K562 (cell line): ENCODE results near the gene GALNS. TPM values are rescaled to one million over a fixed set of nuclear protein-coding genes. Genes with fewer than 3 reads are reported as not detected.
A peak's percentile ranks its signal among the peaks of the same experiment; 100 is the strongest.

Experiments used
- EWSR1 ChIP-seq: fragments of 450-650 bp; IDR thresholded peaks from 2 replicates; pipeline ENCODE4 v1.6.1; 2018; ENCODE audit warnings: borderline replicate concordance, mild to moderate bottlenecking, low read depth, moderate library complexity; ENCODE audit not compliant: partially characterized antibody
- KHSRP ChIP-seq: fragments of 450-650 bp; IDR thresholded peaks from 2 replicates; pipeline ENCODE4 v1.6.1; 2017
- KLF1 ChIP-seq: fragments of 450-650 bp; IDR thresholded peaks from 2 replicates; pipeline ENCODE4 v1.6.1; 2016; ENCODE audit warnings: missing genetic modification characterization, missing compliant biosample characterization
- MCM3 ChIP-seq: fragments of 450-650 bp; IDR thresholded peaks from 2 replicates; pipeline ENCODE4 v1.6.1; 2016
- SREBF2 ChIP-seq: sonication (generic); formaldehyde crosslinking; IDR thresholded peaks from 2 replicates; pipeline ENCODE4 v1.4.0; 2020; ENCODE audit warnings: mild to moderate bottlenecking, missing genetic modification reagents
- U2AF1 ChIP-seq: fragments of 200-400 bp; formaldehyde crosslinking; optimal IDR thresholded peaks from 2 replicates; pipeline ENCODE3; 2017; ENCODE audit warnings: mild to moderate bottlenecking, low read depth, low read length, moderate library complexity
- ZNF785 ChIP-seq: fragments of 250-450 bp; sonication (Bioruptor Pico); IDR thresholded peaks from 2 replicates; pipeline ENCODE4 v1.4.0; 2020; ENCODE audit warnings: mild to moderate bottlenecking
- polyA plus RNA-seq, 8 experiments: library from polyadenylated mRNA; depleted of rRNA in 4 of 8; stranded (reverse) in 5 of 8; unstranded in 3 of 8; fragments of >200 nt; fragmentation: Nextera tagmentation in 2 of 8; fragmentation: Illumina TruSeq in 1 of 8; extraction: Ambion mirVana in 2 of 8; extraction: Trizol in 1 of 8; gene quantifications; 2 replicates each; pipeline versions ENCODE4 v1.2.1 to v1.2.3, GENCODE V29; 2011 to 2014; ENCODE audit warnings: inconsistent platforms in 1 of 8, missing spikeins in 1 of 8
- total RNA-seq, 7 experiments: library from RNA; depleted of rRNA in 6 of 7; stranded (reverse); fragments of >200 nt in 6 of 7; fragmentation: Illumina TruSeq in 2 of 7; extraction: Trizol in 2 of 7; gene quantifications; 2 replicates each; pipeline versions ENCODE4 v1.2.1 to v1.2.3, GENCODE V29; 2011 to 2021; ENCODE audit warnings: low replicate concordance in 1 of 7
- TF ChIP-seq, protein P1 (sequence below), 3 experiments: fragments of 200-800 bp in 1 of 3; fragments of 250-450 bp in 1 of 3; fragments of 450-650 bp in 1 of 3; sonication (Bioruptor Pico) in 1 of 3; sonication (Bioruptor generic) in 1 of 3; formaldehyde crosslinking in 1 of 3; IDR thresholded peaks; 2 replicates each; pipeline versions ENCODE4 v1.6.1 to v1.8.0; 2016 to 2022; ENCODE audit warnings: mild to moderate bottlenecking in 2 of 3, missing genetic modification characterization in 2 of 3, missing compliant biosample characterization in 1 of 3, moderate library complexity in 1 of 3
- TF ChIP-seq, protein P2 (sequence below): fragments of 250-450 bp; sonication (Bioruptor Pico); IDR thresholded peaks from 2 replicates; pipeline ENCODE4 v1.4.0; 2020
- TF ChIP-seq, protein P3 (sequence below): fragments of 450-650 bp; formaldehyde crosslinking; conservative IDR thresholded peaks from 2 replicates; pipeline ENCODE4 v1.4.0; 2022; ENCODE audit warnings: mild to moderate bottlenecking, missing genetic modification characterization

Gene GALNS
- total and polyA plus RNA-seq, 9 of the 15 experiments (the other 6 are each of a cell fraction or from before 2014, with no cell fraction given) = 0.38 to 13.2 (median 4.3) TPM

DNA sequence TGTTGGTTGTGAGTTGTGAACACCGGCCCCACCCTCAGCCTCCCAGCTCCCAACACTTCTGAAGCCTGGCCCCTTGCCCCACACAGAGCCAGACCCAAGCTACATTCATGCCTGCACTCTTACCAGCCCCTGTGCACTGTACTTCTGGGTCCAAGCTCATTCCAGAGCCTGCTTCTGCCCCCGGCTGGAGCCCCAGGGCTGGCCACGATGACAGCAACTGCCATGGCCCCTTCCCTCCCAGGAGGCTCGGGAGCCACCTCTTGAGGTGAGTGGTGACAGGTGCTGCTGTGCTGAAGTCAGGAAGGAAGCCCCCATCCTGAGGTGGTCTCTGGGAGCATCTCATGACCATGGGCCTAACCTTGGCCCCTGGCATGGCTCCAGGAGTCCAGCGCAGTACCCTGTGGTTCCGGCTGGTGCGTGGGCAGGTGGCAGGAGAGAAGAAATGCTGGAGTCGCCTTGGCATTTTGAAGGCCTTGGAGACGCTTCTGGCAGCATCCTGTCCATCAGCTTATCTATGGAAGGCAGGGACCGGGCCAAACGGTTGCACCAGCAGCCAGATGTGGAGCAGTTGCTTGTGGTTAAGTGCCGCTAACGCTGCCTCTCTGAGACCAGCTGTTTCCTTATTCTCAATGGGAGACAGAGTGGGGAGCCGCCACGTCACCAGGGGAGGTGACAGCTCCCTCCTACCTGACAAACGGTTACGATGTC lies 57.0 kb downstream of the GALNS start (continued):
- TF ChIP-seq, protein P1, sequence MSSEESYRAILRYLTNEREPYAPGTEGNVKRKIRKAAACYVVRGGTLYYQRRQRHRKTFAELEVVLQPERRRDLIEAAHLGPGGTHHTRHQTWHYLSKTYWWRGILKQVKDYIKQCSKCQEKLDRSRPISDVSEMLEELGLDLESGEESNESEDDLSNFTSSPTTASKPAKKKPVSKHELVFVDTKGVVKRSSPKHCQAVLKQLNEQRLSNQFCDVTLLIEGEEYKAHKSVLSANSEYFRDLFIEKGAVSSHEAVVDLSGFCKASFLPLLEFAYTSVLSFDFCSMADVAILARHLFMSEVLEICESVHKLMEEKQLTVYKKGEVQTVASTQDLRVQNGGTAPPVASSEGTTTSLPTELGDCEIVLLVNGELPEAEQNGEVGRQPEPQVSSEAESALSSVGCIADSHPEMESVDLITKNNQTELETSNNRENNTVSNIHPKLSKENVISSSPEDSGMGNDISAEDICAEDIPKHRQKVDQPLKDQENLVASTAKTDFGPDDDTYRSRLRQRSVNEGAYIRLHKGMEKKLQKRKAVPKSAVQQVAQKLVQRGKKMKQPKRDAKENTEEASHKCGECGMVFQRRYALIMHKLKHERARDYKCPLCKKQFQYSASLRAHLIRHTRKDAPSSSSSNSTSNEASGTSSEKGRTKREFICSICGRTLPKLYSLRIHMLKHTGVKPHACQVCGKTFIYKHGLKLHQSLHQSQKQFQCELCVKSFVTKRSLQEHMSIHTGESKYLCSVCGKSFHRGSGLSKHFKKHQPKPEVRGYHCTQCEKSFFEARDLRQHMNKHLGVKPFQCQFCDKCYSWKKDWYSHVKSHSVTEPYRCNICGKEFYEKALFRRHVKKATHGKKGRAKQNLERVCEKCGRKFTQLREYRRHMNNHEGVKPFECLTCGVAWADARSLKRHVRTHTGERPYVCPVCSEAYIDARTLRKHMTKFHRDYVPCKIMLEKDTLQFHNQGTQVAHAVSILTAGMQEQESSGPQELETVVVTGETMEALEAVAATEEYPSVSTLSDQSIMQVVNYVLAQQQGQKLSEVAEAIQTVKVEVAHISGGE (CRISPR knock-in tag; IDR thresholded peaks at IDR 0.05) = peak in 1 of 3 experiments; percentile 85; a peak in 2 of 6 replicates
- TF ChIP-seq, protein P2, sequence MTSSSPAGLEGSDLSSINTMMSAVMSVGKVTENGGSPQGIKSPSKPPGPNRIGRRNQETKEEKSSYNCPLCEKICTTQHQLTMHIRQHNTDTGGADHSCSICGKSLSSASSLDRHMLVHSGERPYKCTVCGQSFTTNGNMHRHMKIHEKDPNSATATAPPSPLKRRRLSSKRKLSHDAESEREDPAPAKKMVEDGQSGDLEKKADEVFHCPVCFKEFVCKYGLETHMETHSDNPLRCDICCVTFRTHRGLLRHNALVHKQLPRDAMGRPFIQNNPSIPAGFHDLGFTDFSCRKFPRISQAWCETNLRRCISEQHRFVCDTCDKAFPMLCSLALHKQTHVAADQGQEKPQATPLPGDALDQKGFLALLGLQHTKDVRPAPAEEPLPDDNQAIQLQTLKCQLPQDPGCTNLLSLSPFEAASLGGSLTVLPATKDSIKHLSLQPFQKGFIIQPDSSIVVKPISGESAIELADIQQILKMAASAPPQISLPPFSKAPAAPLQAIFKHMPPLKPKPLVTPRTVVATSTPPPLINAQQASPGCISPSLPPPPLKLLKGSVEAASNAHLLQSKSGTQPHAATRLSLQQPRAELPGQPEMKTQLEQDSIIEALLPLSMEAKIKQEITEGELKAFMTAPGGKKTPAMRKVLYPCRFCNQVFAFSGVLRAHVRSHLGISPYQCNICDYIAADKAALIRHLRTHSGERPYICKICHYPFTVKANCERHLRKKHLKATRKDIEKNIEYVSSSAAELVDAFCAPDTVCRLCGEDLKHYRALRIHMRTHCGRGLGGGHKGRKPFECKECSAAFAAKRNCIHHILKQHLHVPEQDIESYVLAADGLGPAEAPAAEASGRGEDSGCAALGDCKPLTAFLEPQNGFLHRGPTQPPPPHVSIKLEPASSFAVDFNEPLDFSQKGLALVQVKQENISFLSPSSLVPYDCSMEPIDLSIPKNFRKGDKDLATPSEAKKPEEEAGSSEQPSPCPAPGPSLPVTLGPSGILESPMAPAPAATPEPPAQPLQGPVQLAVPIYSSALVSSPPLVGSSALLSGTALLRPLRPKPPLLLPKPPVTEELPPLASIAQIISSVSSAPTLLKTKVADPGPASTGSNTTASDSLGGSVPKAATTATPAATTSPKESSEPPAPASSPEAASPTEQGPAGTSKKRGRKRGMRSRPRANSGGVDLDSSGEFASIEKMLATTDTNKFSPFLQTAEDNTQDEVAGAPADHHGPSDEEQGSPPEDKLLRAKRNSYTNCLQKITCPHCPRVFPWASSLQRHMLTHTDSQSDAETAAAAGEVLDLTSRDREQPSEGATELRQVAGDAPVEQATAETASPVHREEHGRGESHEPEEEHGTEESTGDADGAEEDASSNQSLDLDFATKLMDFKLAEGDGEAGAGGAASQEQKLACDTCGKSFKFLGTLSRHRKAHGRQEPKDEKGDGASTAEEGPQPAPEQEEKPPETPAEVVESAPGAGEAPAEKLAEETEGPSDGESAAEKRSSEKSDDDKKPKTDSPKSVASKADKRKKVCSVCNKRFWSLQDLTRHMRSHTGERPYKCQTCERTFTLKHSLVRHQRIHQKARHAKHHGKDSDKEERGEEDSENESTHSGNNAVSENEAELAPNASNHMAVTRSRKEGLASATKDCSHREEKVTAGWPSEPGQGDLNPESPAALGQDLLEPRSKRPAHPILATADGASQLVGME (CRISPR knock-in tag) = peak; percentile 48; the same call in 1 of the 2 replicates
- TF ChIP-seq KLF1 (tag) (no peak), EWSR1 (no peak), KHSRP (no peak), ZNF785 (CRISPR knock-in tag) (no peak), SREBF2 (CRISPR knock-in tag) (no peak), U2AF1 (no peak), MCM3 (no peak)
- TF ChIP-seq, protein P3, sequence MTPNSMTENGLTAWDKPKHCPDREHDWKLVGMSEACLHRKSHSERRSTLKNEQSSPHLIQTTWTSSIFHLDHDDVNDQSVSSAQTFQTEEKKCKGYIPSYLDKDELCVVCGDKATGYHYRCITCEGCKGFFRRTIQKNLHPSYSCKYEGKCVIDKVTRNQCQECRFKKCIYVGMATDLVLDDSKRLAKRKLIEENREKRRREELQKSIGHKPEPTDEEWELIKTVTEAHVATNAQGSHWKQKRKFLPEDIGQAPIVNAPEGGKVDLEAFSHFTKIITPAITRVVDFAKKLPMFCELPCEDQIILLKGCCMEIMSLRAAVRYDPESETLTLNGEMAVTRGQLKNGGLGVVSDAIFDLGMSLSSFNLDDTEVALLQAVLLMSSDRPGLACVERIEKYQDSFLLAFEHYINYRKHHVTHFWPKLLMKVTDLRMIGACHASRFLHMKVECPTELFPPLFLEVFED (CRISPR knock-in tag) = no peak
